Middle frontal gyrus (tissue), 1 donor: ENCODE results near the gene RCN2.

ENCODE experiments used
- DNase-seq: peaks from one replicate; pipeline ENCODE4 v3.0.0-alpha.2; 2015; ENCODE audit warnings: low spot score; ENCODE audit errors: extremely low spot score

Gene RCN2

GRCh38 chr15:76973906-76974305 is 42.4 kb downstream of the RCN2 start:
- DNase-seq: no peak

GRCh38 chr15:76974456-76975036 is 43.0 kb downstream of the RCN2 start:
- no peak for DNase-seq

- no peak for DNase-seq
These were observed 44.6 kb downstream of the RCN2 start for GRCh38 chr15:76976141-76976540.

GRCh38 chr15:76976572-76977270 is 45.2 kb downstream of the RCN2 start:
- no peak for DNase-seq

- DNase-seq: no peak
These were observed 47.2 kb downstream of the RCN2 start for GRCh38 chr15:76978522-76979330.

GRCh38 chr15:76979331-76979925 is 47.9 kb downstream of the RCN2 start:
- no peak for DNase-seq

GRCh38 chr15:76979996-76980520 is 48.5 kb downstream of the RCN2 start:
- DNase-seq: no peak

- DNase-seq: no peak
These were observed 50.8 kb downstream of the RCN2 start for GRCh38 chr15:76982356-76982755.

GRCh38 chr15:76982756-76983155 is 51.2 kb downstream of the RCN2 start:
- no peak for DNase-seq

- DNase-seq: no peak
These were observed 52.2 kb downstream of the RCN2 start for GRCh38 chr15:76983590-76984375.

GRCh38 chr15:76986743-76987142 is 55.2 kb downstream of the RCN2 start:
- no peak for DNase-seq

- no peak for DNase-seq
These were observed 55.7 kb downstream of the RCN2 start for GRCh38 chr15:76987276-76987675.

GRCh38 chr15:76987896-76988860 is 56.6 kb downstream of the RCN2 start:
- no peak for DNase-seq

- DNase-seq: no peak
These were observed 57.6 kb downstream of the RCN2 start for GRCh38 chr15:76988867-76989780.

- DNase-seq: no peak
These were observed 59.5 kb downstream of the RCN2 start for GRCh38 chr15:76991048-76991447.

- DNase-seq: no peak
These were observed 60.4 kb downstream of the RCN2 start for GRCh38 chr15:76991741-76992645.

- DNase-seq: no peak
These were observed 61.7 kb downstream of the RCN2 start for GRCh38 chr15:76993114-76993725.
